GM10266 (cell line): ENCODE measurements around the gene KLF13.

Experiments used
- DNase-seq: peaks from one replicate; pipeline ENCODE4 v3.0.0; 2012; ENCODE audit errors: extremely low spot score
- CTCF ChIP-seq: IDR thresholded peaks from 2 replicates; pipeline ENCODE4 v1.5.1; 2012; ENCODE audit warnings: mild to moderate bottlenecking, low read depth; ENCODE audit not compliant: control insufficient read depth, insufficient read depth; ENCODE audit errors: missing control alignments

The KLF13 gene

GRCh38 chr15:31300981-31301672 lies 25.5 kb upstream of the KLF13 start:
- no peak for TF ChIP-seq CTCF
- no peak for DNase-seq

GRCh38 chr15:31301673-31301990 lies 25.0 kb upstream of the KLF13 start:
- no peak for TF ChIP-seq CTCF
- DNase-seq, result no peak

DNA sequence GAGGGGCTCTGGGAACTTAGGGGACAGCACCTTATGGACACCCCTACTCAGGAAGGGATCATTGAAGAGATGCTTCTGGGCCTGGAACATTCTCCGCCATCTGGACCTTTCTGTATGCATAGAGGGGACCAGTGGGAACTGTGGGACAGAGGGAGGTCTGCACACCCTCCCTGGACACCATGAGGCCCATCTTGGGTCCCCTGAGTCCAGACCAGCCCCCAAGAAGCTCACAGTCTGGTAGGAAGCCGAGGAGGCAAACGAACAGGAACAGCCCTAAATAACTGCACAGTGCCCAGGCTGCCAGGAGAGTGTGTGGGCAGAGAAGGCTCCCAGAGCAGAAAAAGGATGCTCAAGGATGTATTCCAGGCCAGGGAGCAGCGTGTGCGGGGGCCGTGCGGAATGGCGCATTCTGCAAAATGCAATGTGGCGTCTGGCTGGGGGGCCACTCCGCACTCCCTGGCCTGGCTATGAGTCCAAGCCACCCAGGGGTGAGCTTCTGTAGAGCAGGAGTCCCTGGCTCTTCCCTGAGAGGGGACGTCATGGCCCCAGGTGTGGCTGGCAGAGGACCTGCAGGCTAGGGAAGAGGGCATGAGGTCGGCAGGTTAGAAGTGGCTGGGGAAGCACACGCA lies 24.5 kb upstream of the KLF13 start:
- no peak for DNase-seq
- no peak for TF ChIP-seq CTCF

DNA sequence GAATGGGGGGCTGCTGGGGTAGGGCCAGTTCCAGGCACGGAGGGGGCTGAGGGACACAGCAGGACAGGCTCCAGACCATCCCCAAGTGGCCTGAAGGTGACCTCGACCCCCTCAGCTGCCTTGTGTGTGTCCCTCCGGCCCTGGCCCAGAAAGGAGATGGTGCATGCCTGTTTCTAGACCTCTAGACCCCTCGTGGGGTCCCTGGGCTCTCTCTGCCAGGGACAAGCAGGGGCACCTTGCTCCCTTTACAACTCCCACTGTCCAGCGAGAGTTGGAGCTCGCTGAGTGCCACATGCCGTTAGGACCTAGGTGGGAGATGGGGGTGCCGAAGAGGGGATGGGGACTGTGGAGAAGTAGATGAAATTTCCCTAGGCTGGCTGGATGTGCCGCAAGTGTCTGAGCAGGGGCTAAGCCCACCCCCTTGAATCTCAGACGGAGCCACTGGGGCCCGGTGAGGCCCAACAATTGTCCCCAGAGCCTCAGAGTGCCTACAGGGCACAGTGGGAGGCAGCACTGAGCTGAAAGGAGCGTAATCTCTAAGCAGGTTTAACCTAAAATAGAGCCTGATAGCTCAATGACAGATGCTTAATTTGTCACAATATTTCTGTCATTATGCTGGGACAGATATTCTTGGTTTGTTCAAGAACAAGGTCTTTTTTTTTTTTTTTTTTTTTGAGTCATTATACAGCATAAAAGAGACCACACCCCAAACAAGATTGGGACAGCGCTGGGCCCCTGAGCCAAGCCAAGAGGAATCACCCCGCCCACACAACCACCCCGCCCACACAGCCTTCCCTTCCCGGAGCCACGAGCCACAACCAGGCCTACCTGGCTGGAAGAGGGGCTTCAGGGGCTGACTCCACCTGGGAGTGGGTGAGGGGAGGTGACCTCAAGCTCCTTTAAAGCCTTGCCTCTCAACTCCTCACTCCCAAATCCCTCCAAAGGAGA lies 23.6 kb upstream of the KLF13 start:
- TF ChIP-seq CTCF, result peak; percentile 27
- peak; percentile 65 for DNase-seq

GRCh38 chr15:31303726-31304648 lies 22.6 kb upstream of the KLF13 start:
- no peak for TF ChIP-seq CTCF
- no peak for DNase-seq

- TF ChIP-seq CTCF, result no peak
- no peak for DNase-seq
Observed at GRCh38 chr15:31304751-31305365, 21.8 kb upstream of the KLF13 start.
